Right cardiac atrium (tissue), 5 donors: ENCODE measurements around the gene KSR1. TPM values are rescaled to one million over a fixed set of nuclear protein-coding genes. Genes with fewer than 3 reads are reported as not detected.
A peak's percentile ranks its signal among the peaks of the same experiment; 100 is the strongest.
"Not testable (repeated sequence)": the region's sequence is repeated elsewhere in the genome, so short reads cannot be mapped to it uniquely, and the experiment has no call there.

ENCODE experiments used
- ATAC-seq, 2 donors: fragments of 200-7000 bp; cut with Tn5 transposase; one replicate each; pipeline versions ENCODE4 v1.8.0 to v1.9.1; 2020; ENCODE audit warnings: moderate library complexity in 2 of 2, mild to moderate bottlenecking in 1 of 2
- DNase-seq, 3 donors: peaks; one replicate each; pipeline ENCODE4 v3.0.0-alpha.2; 2020
- H3K27ac ChIP-seq: one replicate; pipeline ENCODE4 v1.5.1; 2013; ENCODE audit warnings: mild to moderate bottlenecking, low read length, control low read depth, moderate library complexity
- H3K27me3 ChIP-seq: one replicate; pipeline ENCODE4 v1.6.1; 2013; ENCODE audit not compliant: control insufficient read depth, insufficient read depth
- H3K4me1 ChIP-seq: one replicate; pipeline ENCODE4 v1.6.1; 2013; ENCODE audit warnings: low read length; ENCODE audit not compliant: control insufficient read depth, insufficient read depth
- H3K4me3 ChIP-seq: one replicate; pipeline ENCODE4 v1.5.1; 2013; ENCODE audit warnings: low read length, control low read depth
- H3K9me3 ChIP-seq: one replicate; pipeline ENCODE4 v1.6.1; 2013; ENCODE audit warnings: low read length; ENCODE audit not compliant: control insufficient read depth
- WGBS: extraction: QIAGEN DNeasy Blood & Tissue Kit; methylation state at CpG from one replicate; pipeline ENCODE4 v1.1.7; 2013; 5-methylcytosine and 5-hydroxymethylcytosine counted together
- intact Hi-C, 4 donors: fragments of 100-400 bp; cut with DNase I; formaldehyde crosslinking; loops; one replicate each; pipeline versions ENCODE4 v1.11.0 to v1.14.0; 2022 to 2023
- polyA plus RNA-seq: library from polyadenylated mRNA; stranded (reverse); fragments of 200-250 nt; gene quantifications from one replicate; pipeline ENCODE4 v1.2.3, GENCODE V29; 2013
- total RNA-seq, 4 donors: library from RNA; stranded (reverse); fragmentation: NEBNext Ultra II Directional; extraction: Animal tissue kit (Norgen Biotek cat#: 25700); gene quantifications; one replicate each; pipeline ENCODE4 v1.2.1, GENCODE V29; 2021
- donor health status: healthy with polysubstance abuse.
- donor health status: DM: no; HTN: yes; CAD: no.
- donor health status: DM: no; HTN: no; CAD: no.
- donor health status: DM: no; HTN: yes; CAD: no; lungs with severe emphysema.
- donor health status: DM: yes; HTN: yes; CAD: no.

The KSR1 gene
- total and polyA plus RNA-seq, 5 donors = 8.7 to 22.7 (median 13.1) TPM

- Histone ChIP-seq H3K4me1 (no peaks in the 10 kb centered on the region), H3K4me3 (no peak overlapping the region), H3K9me3 (no peaks in the 10 kb centered on the region), H3K27me3 (no peaks in the 10 kb centered on the region), H3K27ac (no peak overlapping the region)
- DNase-seq (no peak), ATAC-seq (no peak)
- intact Hi-C loops = no loop called here
- WGBS = 91% methylated on average over 3 of the region's 3 CpGs
These were observed 38.0 kb upstream of the KSR1 start for GRCh38 chr17:27418366-27418615.

GRCh38 chr17:27419156-27419555, 37.1 kb upstream of the KSR1 start:
- no peaks in the 10 kb centered on the region for H3K9me3 ChIP-seq
- 97% methylated on average over 4 of the region's 4 CpGs for WGBS
- intact Hi-C loops = no loop called here
- ATAC-seq (no peak), DNase-seq (no peak)
- H3K4me1 ChIP-seq = no peaks in the 10 kb centered on the region
- no peaks in the 10 kb centered on the region for H3K27me3 ChIP-seq
- no peak overlapping the region for H3K27ac ChIP-seq
- H3K4me3 ChIP-seq = no peak overlapping the region

- intact Hi-C loops = no loop called here
- Histone ChIP-seq H3K9me3 (no peaks in the 10 kb centered on the region), H3K4me3 (no peak overlapping the region), H3K27me3 (no peaks in the 10 kb centered on the region), H3K4me1 (no peaks in the 10 kb centered on the region), H3K27ac (no peak overlapping the region)
- ATAC-seq (peak in 1 of 2 donors; percentile 18), DNase-seq (no peak)
- 91% methylated on average over 9 of the region's 9 CpGs for WGBS
These were observed 35.9 kb upstream of the KSR1 start for GRCh38 chr17:27420211-27420950.

GRCh38 chr17:27421111-27421510, 35.1 kb upstream of the KSR1 start:
- no peaks in the 10 kb centered on the region for H3K9me3 ChIP-seq
- no peaks in the 10 kb centered on the region for H3K4me1 ChIP-seq
- ATAC-seq (no peak), DNase-seq (no peak)
- WGBS = 93% methylated on average over 10 of the region's 10 CpGs
- H3K4me3 ChIP-seq = no peak overlapping the region
- intact Hi-C loops = no loop called here
- no peak overlapping the region for H3K27ac ChIP-seq
- H3K27me3 ChIP-seq = no peaks in the 10 kb centered on the region

- H3K9me3 ChIP-seq, DNase-seq, H3K27me3 ChIP-seq, intact Hi-C loops, H3K4me1 ChIP-seq, ATAC-seq, H3K27ac ChIP-seq, H3K4me3 ChIP-seq: not testable (repeated sequence)
- WGBS = 94% methylated on average over 6 of the region's 6 CpGs
These were observed 34.6 kb upstream of the KSR1 start for GRCh38 chr17:27421626-27422025.

- intact Hi-C loops = no loop called here
- DNase-seq (no peak), ATAC-seq (no peak)
- no peak overlapping the region for H3K4me3 ChIP-seq
- WGBS = 94% methylated on average over 7 of the region's 7 CpGs
- no peaks in the 10 kb centered on the region for H3K27me3 ChIP-seq
- no peaks in the 10 kb centered on the region for H3K9me3 ChIP-seq
- no peak overlapping the region for H3K27ac ChIP-seq
- H3K4me1 ChIP-seq = no peaks in the 10 kb centered on the region
These were observed 33.6 kb upstream of the KSR1 start for GRCh38 chr17:27422601-27423000.

- Histone ChIP-seq H3K4me1 (no peaks in the 10 kb centered on the region), H3K27me3 (no peaks in the 10 kb centered on the region), H3K4me3 (no peak overlapping the region), H3K27ac (no peak overlapping the region), H3K9me3 (no peaks in the 10 kb centered on the region)
- no peak for ATAC-seq
- DNase-seq = no peak
- WGBS = 83% methylated on average over 3 of the region's 3 CpGs
- intact Hi-C loops = no loop called here
These were observed 32.6 kb upstream of the KSR1 start for GRCh38 chr17:27423651-27424050.

- Histone ChIP-seq H3K27ac (no peak overlapping the region), H3K27me3 (no peaks in the 10 kb centered on the region), H3K4me1 (no peaks in the 10 kb centered on the region), H3K9me3 (no peaks in the 10 kb centered on the region), H3K4me3 (no peak overlapping the region)
- intact Hi-C loops = no loop called here
- WGBS = 81% methylated on average over 10 of the region's 10 CpGs
- DNase-seq = no peak
- no peak for ATAC-seq
These were observed 31.7 kb upstream of the KSR1 start for GRCh38 chr17:27424516-27424915.

GRCh38 chr17:27424941-27425340, 31.3 kb upstream of the KSR1 start:
- Histone ChIP-seq H3K9me3 (no peaks in the 10 kb centered on the region), H3K27ac (no peak overlapping the region), H3K4me3 (no peak overlapping the region), H3K27me3 (no peaks in the 10 kb centered on the region), H3K4me1 (no peaks in the 10 kb centered on the region)
- no peak for ATAC-seq
- intact Hi-C loops = no loop called here
- DNase-seq = no peak
- 97% methylated on average over 7 of the region's 8 CpGs for WGBS

GRCh38 chr17:27425571-27425970, 30.7 kb upstream of the KSR1 start:
- WGBS = 91% methylated on average over 6 of the region's 6 CpGs
- not testable (repeated sequence) for ATAC-seq, H3K4me3 ChIP-seq

GRCh38 chr17:27425991-27426390, 30.3 kb upstream of the KSR1 start:
- Histone ChIP-seq H3K9me3 (no peaks in the 10 kb centered on the region), H3K4me1 (no peaks in the 10 kb centered on the region), H3K27me3 (no peaks in the 10 kb centered on the region), H3K27ac (no peak overlapping the region), H3K4me3 (no peak overlapping the region)
- ATAC-seq (peak in 1 of 2 donors; percentile 33), DNase-seq (no peak)
- intact Hi-C loops = no loop called here
- 90% methylated on average over 3 of the region's 3 CpGs for WGBS

More at GRCh38 chr17:27425571-27425970, 30.7 kb upstream of the KSR1 start:
- intact Hi-C loops, H3K27me3 ChIP-seq, H3K4me1 ChIP-seq, DNase-seq, H3K27ac ChIP-seq, H3K9me3 ChIP-seq: not testable (repeated sequence)

GRCh38 chr17:27426471-27426870, 29.8 kb upstream of the KSR1 start:
- H3K9me3 ChIP-seq, H3K4me3 ChIP-seq, intact Hi-C loops, H3K27ac ChIP-seq, H3K4me1 ChIP-seq, DNase-seq, H3K27me3 ChIP-seq, ATAC-seq: not testable (repeated sequence)
- WGBS = 63% methylated on average over 3 of the region's 3 CpGs
